Measurements from ENCODE around the gene MCC.
A peak's percentile ranks its signal among the peaks of the same experiment; 100 is the strongest.
"Not testable (repeated sequence)": the region's sequence is repeated elsewhere in the genome, so short reads cannot be mapped to it uniquely, and the experiment has no call there.

Gene MCC

DNA sequence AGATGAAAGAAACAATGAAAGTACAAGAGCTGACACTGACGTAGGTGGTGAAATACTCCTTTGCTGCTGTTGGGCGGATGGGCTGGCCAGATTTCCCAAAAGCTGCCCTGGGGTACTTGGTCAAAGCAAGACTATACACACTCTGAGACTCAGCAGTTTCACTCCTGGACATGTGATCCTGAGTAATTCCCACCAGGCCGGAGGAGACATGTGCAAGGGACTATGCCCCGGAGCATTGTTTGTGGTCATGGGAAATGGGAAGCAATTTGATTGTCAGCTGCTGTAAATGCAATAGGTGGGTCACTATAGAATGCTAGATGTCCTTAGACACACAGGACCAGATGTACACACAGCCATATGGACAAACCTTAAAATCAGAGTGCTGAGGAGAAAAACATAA, 395.6 kb downstream of the MCC start:
- DNase-seq, result no peak

DNA sequence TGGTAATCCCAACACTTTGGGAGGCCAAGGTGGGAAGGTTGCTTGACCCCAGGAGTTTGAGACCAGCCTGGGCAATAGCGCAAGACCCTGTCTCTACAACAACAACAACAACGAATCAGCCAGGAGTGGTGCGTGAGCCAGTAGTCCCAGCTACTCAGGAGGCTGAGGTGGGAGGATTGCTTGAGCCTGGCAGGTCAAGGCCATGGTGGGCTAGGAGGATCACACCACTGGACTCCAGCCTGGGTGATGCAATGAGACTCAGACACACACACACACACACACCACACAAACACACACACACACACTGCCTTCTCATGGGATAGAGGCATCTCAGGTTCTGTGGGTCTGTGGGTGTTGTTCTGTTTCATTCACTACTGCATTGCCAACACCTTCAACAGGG, 396.6 kb downstream of the MCC start:
- no peak for DNase-seq

DNA sequence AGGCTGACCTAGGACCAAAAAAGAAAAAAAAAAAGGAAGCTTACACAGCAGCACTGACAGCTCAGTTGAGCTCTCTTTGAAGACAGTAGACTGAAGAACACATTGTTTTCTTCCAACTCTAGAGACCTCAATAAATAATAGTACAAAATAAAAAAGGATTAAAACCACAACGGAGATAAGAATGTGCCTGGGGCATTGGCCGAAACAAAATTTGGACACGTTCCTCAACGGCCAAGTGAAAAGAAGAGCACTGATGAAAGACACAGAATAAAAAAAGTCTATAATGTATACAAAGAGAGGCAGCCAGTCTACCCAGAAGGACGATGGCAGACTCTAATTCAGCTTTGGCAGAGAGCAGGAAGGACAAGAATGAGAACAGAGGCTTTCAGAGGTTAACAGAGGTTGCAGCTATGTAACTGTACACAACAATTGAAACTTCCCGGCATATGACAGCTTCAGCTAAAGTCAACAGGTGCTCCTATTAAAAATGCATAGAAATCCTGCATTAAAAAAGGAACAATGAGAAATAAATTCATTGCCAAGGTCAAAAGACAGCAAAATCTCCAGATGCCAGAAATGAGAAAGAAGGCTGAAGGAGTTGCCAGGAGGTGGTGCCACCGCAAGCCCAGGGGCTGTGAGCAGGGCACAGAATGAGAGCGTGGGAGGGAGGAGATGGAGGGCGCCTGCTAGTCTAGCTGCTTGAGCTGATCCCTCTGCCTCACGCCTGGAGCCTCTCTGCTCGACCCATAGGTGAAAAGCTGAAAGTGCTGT, 397.7 kb downstream of the MCC start:
- DNase-seq, result no peak

DNA sequence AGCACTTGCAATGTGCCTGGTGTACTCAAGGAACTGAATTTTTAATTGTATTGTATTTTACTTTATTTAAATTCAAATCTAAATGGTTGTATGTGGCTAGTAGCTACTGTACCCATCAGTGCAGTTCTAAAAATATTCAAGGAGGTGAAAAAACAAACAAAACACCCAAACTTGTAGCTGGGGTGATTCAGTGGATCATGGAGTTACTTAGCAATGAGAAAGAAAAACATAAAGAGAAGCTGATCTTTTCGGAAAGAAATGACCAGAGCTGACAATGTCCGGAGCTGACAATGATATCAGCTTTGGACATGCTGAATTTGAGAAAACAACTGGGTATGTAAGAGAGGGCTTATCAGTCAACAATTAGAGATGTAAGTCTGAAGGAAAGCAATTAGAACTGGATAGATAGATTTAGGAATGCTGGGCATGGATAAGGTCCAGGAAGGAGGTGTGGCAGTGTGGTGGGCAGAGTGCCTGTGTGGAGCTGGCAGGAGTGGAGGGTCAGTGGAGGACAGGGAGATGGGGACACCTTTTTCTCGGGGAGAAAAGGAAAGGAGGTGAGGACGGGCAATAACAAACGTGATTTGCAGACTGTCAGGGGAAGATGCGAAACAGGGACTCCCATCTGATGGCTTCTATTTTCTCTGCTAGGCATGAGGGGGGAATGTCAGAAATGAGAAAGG, 398.5 kb downstream of the MCC start:
- no peak for DNase-seq

DNA sequence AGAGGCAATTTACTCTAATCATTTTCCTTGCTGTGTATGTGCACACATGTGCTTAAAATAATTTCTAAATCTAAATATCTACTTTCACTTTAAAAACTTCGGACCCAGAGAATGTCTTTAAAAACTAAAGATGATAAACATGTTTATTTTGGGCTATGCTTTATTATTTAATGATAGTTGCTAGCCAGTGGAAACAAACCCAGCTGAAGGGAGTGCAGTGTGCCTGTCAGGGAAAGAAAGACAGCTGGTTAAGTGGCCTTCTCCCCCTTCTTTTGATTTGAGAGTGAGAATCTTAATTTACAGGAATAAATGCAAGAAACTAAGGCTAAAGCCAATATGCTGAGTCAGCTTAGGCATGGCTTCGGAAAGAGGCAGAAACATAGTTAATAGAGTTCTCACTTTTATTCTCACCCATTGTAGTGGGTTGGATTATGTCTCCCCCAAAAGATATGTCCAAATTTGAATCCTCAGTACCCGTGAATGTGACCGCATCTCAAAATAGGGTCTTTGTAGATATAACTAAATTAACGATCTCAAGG, 400.2 kb downstream of the MCC start:
- DNase-seq, result no peak

DNA sequence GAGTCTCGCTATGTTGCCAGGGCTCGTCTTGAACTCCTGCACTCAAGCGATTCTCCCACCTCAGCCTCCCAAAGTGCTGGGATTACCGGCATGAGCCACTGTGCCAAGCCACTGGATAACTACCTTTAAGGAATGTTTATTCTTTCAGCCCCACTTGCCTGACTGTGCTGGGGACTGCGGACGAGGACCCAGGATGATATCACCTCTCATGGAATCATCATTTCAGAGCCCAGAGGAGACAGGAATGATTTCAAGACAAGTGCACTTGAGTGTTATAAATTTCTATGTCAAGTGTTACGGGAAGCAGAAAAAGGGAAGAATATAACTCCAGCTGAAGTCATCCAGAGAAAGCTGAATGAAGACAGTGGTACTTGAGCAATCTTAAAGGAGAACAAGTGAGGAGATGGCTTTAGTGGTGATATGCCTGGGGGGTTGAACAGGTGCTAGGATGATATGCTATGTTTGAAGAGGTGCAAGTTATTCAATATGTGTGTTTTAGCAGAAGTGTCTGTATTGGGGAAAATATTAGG, 402.3 kb downstream of the MCC start:
- no peak for DNase-seq

DNA sequence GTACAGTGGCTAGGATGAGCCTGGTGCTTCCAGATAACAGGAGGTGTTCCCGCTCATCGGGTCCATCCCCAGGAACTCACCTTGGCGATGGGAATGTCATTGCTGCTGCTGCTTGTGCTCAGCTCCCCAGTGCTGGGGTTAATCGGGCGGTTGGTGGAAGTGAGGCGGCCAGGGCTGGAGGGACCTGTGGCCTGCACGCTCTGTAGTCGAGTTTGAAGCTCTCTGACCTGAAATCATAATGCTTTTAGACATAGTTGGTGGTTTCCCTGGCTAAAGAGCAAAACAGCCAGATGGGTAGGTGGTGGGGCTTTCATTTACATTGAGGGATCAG, 403.2 kb downstream of the MCC start:
- no peak for DNase-seq

DNA sequence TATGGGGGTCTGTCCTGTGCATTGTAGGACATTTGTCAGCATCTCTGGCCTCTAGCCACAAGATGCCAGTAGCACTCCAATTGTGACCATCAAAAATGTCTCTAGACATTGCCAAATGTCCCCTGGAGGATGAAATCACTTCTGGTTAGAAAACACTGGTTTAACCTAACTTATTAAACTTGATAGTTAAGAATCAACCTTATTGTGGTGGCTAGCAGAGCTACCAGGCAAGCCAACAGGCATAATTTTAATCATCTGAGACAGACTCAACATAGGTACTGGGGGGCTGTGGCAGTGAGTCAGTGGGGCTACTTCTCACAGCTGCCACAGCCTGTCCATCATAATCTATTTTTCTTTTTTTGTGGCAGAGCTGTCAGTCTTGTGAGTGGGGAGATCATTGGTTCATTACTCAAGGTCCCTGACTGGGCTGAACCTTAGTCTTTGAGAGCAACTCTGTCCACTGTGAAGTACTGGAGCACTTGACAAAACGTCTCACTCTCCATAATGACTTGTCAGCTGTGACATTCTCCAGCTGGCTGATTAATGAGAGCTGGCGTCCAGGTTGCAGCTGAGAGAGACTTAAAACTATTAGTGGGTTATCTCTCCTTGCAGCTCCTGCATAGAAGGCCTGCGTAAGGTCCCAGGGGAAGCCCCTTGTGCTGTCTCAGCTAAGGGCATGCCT, 403.7 kb downstream of the MCC start:
- DNase-seq, result no peak

DNA sequence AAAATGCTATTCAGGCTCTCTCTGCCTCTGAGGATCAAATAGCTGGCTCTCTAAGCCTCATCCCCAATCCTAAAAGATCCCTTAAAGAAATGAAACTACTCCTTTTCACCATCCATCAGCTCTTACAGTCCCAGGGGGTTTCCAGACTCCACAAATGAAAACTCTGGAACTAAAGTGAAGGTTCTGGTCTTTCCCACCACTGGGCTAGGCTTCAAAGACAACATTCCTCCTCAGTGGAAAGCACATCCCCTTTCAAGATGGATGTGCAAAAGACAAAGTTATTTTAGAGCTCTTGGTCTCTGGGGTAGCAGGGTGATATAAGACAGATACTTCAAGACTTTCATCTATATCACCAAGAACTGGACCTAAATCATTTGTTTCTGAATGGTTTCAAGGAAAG, 404.8 kb downstream of the MCC start:
- no peak for DNase-seq

DNA sequence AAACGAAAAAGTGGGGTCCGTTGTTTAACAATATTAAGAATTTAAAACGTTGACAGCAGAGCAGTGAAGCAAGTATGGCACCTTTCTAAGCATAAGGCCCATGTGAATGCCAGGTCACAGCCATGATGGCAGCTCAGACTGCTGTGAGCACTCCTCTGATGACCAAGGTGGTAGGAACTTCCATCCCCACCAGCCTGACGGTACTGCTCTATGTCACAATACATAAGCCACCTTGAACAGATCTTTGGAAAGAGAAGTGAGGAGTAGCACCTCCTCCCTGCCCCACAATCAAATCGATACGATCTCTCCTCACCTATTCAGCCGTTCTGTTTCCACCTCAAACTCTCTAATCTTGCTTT, 405.7 kb downstream of the MCC start:
- DNase-seq, result no peak

DNA sequence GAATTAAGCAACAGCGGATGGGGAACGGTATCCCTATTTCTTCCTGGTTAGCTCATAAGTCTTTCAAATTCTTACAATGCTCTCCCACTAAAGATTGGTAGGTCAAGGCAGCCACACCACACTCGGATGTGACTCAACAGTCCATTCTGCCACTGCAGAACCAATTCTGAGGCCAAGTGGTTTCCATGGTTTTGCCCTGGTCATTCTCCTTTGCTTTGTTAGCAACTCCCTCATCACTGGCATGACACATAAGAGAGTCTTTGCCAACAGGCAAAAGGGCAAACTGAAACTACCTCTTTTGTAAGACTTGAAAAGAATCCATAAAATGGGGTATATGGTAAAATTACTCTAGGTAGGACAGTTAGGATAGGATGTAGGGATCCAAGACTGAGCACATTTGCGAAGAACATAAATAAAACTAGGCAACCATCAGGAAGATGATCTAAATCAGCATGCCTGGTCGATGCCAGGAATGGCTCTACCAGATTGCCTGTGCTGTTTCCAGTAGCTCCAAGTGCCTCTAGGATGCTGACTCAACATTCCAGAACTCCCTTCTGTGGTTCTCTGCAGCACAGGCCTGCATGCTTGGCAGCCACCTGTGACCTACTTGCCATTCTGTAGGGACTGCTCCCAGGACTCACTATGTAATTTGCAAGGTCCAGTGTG, 406.2 kb downstream of the MCC start:
- no peak for DNase-seq

DNA sequence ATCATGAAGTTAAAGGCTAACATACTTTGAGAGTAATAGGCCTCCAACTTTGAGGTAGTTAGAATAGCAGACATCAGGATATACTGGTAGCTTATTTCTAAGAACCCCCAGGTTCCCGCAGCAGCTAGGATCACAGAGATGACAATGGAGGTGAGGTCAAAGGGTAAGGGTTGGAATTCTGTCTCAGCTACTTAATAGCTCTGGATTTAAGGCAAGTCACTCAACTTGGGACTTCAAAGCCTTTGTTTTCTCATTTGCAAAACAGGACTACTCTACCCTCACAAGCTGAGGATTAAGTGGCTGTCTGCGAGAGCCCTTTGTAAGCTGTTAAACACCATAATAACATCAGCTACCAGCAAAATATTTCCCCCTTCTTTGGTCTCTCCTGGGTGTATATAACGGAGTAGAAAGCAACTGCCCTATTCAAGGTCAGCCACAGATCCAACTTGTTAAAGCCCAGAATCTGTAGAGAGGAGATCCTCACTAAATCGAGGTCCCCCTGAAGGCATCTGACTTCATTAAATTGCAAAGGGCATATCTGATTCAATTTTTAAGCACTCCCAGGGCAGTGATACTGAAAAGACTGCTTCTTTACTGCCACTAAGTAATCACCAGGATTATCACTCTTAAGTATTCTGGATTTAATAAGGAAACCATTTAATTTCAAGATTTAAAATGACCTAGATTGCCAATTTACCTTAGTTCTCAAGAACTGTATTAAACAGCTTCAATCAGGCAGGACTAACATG, 407.0 kb downstream of the MCC start:
- no peak for DNase-seq

DNA sequence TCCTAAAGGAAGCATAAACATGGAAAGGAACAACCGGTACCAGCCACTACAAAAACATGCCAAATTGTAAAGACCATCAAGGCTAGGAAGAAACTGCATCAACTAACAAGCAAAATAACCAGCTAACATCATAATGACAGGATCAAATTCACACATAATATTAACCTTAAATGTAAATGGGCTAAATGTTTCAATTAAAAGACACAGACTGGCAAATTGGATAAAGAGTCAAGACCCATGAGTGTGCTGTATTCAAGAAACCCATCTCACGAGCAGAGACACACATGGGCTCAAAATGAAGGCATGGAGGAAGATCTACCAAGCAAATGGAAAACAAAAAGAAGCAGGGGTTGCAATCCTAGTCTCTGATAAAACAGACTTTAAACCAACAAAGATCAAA, 411.6 kb downstream of the MCC start:
- not testable (repeated sequence) for DNase-seq

DNA sequence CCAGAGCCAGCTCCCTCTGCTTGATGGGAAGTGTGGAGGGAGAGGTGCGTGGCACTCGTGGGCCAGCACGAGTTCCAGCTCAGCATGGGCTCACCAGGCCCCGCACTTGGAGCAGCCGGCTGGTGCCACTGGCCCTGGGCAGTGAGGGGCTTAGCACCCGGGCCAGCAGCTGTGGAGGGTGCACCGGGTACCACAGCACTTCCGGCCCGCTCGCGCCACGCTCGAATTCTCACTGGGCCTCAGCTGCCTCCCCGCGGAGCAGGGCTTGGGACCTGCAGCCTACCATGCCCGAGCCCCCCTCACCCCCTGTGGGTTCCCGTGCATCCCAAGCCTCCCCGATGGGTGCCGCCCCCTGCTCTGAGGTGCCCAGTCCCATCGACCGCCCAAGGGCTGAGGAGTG, 413.2 kb downstream of the MCC start:
- no peak for DNase-seq

DNA sequence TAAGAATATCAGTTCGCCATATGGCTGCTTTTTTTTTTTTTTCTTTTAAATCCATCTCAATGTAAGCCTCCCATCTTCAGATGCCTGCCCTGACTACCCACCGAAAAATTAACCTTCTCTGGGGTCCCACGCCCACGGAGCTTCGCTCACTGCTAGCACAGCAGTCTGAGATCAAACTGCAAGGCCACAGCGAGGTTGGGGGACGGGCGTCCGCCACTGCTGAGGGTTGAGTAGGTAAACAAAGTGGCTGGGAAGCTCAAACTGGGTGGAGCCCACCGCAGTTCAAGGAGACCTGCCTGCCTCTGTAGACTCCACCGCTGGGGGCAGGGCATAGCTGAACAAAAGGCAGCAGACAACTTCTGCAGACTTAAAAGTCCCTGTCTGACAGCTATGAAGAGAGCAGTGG, 414.6 kb downstream of the MCC start:
- not testable (repeated sequence) for DNase-seq

DNA sequence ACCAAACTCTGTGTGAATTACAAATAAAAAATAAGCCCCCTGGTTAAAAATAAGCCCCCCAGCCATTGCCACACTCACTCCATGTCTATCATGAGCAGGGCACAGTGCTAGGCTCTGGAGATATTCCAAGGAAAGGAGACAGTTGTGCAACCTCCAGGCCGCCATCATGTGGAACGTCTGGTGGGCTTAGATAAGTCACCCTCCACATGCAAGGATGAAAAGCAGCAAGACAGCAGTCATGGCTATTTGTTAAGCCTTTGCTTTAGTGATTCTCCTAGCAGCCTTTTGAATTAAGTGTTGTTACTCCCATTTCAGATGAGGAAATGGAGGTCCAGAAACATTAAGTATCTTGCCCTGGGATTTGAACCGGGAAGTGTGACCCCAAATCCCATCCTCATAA, 416.9 kb downstream of the MCC start:
- DNase-seq, result no peak

DNA sequence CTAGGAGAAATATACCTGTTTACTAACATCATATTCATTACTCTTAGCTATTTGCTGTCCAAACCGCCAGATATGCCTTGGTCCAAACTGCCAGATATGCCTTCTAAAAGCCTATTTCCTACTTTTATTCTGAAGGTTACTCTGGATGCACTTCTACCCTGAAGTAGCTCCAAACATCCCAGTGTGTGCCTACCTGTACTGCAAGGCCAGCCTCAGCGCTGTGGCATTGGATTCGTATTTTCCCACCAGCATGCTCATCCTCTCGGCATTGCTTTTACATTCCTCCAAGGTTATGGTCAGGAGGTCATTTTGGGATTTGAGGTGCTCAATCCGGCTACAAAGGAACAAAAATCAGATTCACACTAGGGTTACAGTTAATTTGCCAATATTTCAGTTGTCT, 417.4 kb downstream of the MCC start:
- no peak for DNase-seq

DNA sequence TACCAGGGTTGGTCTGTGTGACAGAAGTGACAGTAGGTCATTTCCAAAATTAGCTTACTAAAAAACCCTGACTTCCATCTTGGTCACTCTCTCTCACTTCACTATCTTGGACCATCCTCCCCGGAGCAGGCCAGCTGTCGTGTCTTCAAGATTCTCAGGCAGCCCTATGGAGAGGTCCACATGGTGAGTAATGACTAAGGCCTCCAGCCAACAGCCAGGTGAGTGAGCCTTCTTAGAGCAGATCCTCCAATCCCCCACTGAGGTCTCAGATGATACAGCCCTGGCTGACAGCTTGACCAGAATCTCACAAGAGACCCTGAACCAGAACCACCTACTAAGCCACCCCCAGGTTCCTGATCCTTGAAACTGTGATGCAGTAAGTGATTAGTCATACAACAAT, 419.7 kb downstream of the MCC start:
- DNase-seq, result no peak

DNA sequence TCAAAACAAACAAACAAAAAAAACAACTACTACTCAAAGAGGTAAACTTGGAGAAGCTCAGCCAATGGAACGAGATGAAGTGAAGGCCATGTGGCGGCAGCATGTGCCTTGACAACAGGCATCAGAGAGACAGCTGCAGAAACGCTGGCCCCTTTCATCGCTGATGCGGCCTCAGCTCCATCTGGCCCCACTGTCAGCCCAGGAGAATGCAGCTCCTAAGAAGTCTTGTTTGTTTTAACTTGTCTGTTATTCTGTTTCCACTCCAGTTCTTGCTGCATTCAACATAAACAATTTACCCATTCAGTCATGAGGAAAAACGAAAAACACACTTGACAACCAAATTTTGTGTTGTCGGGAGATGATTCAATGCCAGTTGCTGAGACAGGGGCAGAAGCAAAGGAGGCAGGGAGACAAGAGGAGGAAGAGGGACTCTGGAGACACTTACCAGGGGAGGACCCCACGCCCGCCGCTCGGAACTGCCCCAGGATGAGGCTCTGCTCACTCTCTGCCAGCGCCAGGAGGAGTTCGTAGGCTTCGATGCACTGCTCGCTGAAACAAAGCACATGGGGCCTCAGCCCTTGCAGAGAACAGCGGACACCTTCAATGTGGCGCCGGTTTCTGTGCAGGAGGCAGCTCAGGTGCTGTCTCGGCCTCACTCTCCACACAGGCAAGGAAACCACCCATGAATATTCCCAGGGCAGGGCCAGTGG, 420.5 kb downstream of the MCC start:
- peak; percentile 73 for DNase-seq

DNA sequence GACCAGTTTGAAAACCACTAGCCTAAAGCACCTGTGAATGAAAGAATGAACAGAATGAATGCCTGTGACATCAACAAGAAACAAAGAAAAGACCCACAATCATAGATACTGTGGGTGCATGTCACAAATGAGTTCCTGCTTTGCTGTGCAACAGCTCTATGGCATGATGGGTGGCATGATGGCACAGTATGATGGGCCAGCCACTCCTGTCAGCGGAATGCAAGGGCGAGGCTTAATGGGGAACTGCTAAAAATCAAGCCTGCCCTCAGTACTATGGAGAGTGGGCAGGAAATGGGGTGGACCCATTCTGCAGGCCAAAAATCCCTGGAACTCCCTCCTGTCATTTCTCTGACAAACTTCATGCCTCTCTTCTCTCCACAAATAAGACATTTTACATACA, 422.6 kb downstream of the MCC start:
- DNase-seq, result no peak

DNA sequence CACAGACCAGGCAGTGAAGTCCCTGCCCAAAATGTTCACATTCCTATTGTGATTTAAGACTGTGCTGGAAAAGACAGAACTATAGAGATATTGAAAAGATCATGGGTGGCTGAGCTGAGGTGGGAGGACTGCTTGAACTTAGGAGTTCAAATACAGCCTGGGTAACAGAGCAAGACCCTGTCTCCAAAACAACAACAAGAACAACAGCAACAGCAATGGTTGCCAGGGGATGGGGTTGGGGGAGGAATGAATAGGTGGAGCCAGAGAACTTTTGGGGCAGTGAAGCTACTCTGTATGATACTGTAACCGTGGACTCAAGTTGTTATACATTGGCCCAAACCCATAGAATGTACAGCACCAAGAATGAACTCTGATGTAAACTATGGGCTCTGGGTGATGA, 423.4 kb downstream of the MCC start:
- no peak for DNase-seq

DNA sequence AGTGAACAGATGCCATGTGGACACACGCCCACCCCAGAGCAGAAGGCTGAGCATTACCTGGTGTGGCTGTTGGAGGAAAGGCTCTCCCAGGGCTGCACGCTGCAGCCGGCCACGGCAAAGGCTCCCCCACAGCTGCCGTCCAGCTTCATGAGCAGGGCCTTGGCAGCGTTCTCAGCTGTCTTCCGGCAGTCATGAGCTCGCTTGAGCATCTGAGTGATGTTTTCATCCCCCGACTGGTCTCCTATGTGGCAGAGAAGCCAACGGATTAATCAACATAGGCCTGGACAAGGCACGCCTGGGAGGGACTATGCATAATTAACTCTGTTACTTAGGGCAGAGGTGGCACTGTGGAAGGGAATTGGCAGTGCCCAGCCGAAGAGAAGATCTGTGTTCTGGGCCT, 424.3 kb downstream of the MCC start:
- DNase-seq, result no peak
